HepG2 (cell line): ENCODE measurements around the gene MLLT10. TPM values are rescaled to one million over a fixed set of nuclear protein-coding genes. Genes with fewer than 3 reads are reported as not detected.

Experiments
- BRCA1 ChIP-seq: sonication (generic); formaldehyde crosslinking; IDR thresholded peaks from 2 replicates; pipeline ENCODE4 v1.4.0; 2020; ENCODE audit warnings: missing genetic modification reagents
- JUN ChIP-seq: sonication (generic); formaldehyde crosslinking; IDR thresholded peaks from 2 replicates; pipeline ENCODE4 v1.4.0; 2020; ENCODE audit warnings: mild to moderate bottlenecking, missing genetic modification reagents
- MAF1 ChIP-seq: sonication (generic); formaldehyde crosslinking; IDR thresholded peaks from 2 replicates; pipeline ENCODE4 v1.5.0; 2020; ENCODE audit warnings: missing genetic modification reagents, borderline replicate concordance
- NCOA2 ChIP-seq: sonication (generic); formaldehyde crosslinking; IDR thresholded peaks from 2 replicates; pipeline ENCODE4 v1.8.0; 2022; ENCODE audit warnings: inconsistent platforms
- NPAS2 ChIP-seq: sonication (generic); formaldehyde crosslinking; IDR thresholded peaks from 2 replicates; pipeline ENCODE4 v1.8.0; 2022; ENCODE audit warnings: mild to moderate bottlenecking, missing genetic modification reagents, borderline replicate concordance
- PITX1 ChIP-seq: sonication (generic); formaldehyde crosslinking; IDR thresholded peaks from 2 replicates; pipeline ENCODE4 v1.5.1; 2020; ENCODE audit warnings: mild to moderate bottlenecking, missing genetic modification reagents
- SIX1 ChIP-seq: sonication (generic); formaldehyde crosslinking; IDR thresholded peaks from 2 replicates; pipeline ENCODE4 v1.4.0; 2020; ENCODE audit warnings: missing genetic modification reagents, borderline replicate concordance
- ZFP36L1 ChIP-seq: sonication (generic); formaldehyde crosslinking; IDR thresholded peaks from 2 replicates; pipeline ENCODE4 v1.8.0; 2022; ENCODE audit warnings: mild to moderate bottlenecking, missing genetic modification reagents, moderate library complexity
- ZMAT3 ChIP-seq: sonication (generic); formaldehyde crosslinking; conservative IDR thresholded peaks from 2 replicates; pipeline ENCODE4 v1.7.0; 2021; ENCODE audit warnings: missing genetic modification reagents
- ZNF264 ChIP-seq: sonication (generic); formaldehyde crosslinking; IDR thresholded peaks from 2 replicates; pipeline ENCODE4 v1.4.0; 2020; ENCODE audit warnings: missing genetic modification reagents
- ZNF550 ChIP-seq: sonication (generic); formaldehyde crosslinking; IDR thresholded peaks from 2 replicates; pipeline ENCODE4 v1.4.0; 2020; ENCODE audit warnings: mild to moderate bottlenecking, missing genetic modification reagents, borderline replicate concordance
- ZNF619 ChIP-seq: sonication (generic); formaldehyde crosslinking; IDR thresholded peaks from 2 replicates; pipeline ENCODE4 v1.4.0; 2020; ENCODE audit warnings: mild to moderate bottlenecking, missing genetic modification reagents
- ZNF703 ChIP-seq: sonication (generic); formaldehyde crosslinking; IDR thresholded peaks from 2 replicates; pipeline ENCODE4 v1.5.1; 2020; ENCODE audit warnings: missing genetic modification reagents, mild to moderate bottlenecking, moderate library complexity, borderline replicate concordance
- ZNF776 ChIP-seq: sonication (generic); formaldehyde crosslinking; IDR thresholded peaks from 2 replicates; pipeline ENCODE4 v1.4.0; 2020; ENCODE audit warnings: mild to moderate bottlenecking, missing genetic modification reagents
- ZSCAN25 ChIP-seq: sonication (generic); formaldehyde crosslinking; IDR thresholded peaks from 2 replicates; pipeline ENCODE4 v1.8.0; 2022; ENCODE audit warnings: mild to moderate bottlenecking, missing genetic modification reagents
- polyA plus RNA-seq, 8 experiments: library from polyadenylated mRNA; depleted of rRNA in 3 of 8; stranded (reverse) in 7 of 8; unstranded in 1 of 8; fragments of >200 nt; fragmentation: Illumina TruSeq in 4 of 8; extraction: Trizol in 4 of 8; gene quantifications; 2 replicates each; pipeline versions ENCODE4 v1.2.1 to v1.2.3, GENCODE V29; 2011 to 2016; ENCODE audit warnings: low read depth in 4 of 8, missing spikeins in 1 of 8, mixed read lengths in 1 of 8; ENCODE audit not compliant: insufficient read depth in 1 of 8
- total RNA-seq, 5 experiments: library from RNA; depleted of rRNA; stranded (reverse); fragments of >200 nt; fragmentation: Illumina TruSeq; extraction: Trizol; gene quantifications; 2 replicates each; pipeline ENCODE4 v1.2.3, GENCODE V29; 2016; ENCODE audit warnings: low read depth in 1 of 5
- TF ChIP-seq, protein P1 (sequence below): sonication (generic); formaldehyde crosslinking; IDR thresholded peaks from 2 replicates; pipeline ENCODE4 v1.5.0; 2020; ENCODE audit warnings: mild to moderate bottlenecking, missing genetic modification reagents
- TF ChIP-seq, protein P2 (sequence below): sonication (generic); formaldehyde crosslinking; IDR thresholded peaks from 2 replicates; pipeline ENCODE4 v1.4.0; 2020; ENCODE audit warnings: missing genetic modification reagents
- TF ChIP-seq, protein P3 (sequence below): sonication (generic); formaldehyde crosslinking; IDR thresholded peaks from 2 replicates; pipeline ENCODE4 v1.5.1; 2020; ENCODE audit warnings: missing genetic modification reagents, mild to moderate bottlenecking, borderline replicate concordance
- TF ChIP-seq, protein P4 (sequence below): sonication (generic); formaldehyde crosslinking; IDR thresholded peaks from 2 replicates; pipeline ENCODE4 v1.5.0; 2020; ENCODE audit warnings: mild to moderate bottlenecking, missing genetic modification reagents, moderate library complexity
- TF ChIP-seq, protein P5 (sequence below): sonication (generic); formaldehyde crosslinking; IDR thresholded peaks from 2 replicates; pipeline ENCODE4 v1.8.0; 2022; ENCODE audit warnings: mild to moderate bottlenecking, missing genetic modification reagents, borderline replicate concordance

MLLT10 gene
- total and polyA plus RNA-seq, 2 of the 13 experiments (the other 11 are each of a cell fraction or from before 2014, with no cell fraction given), result 51.3 to 84.1 TPM

DNA sequence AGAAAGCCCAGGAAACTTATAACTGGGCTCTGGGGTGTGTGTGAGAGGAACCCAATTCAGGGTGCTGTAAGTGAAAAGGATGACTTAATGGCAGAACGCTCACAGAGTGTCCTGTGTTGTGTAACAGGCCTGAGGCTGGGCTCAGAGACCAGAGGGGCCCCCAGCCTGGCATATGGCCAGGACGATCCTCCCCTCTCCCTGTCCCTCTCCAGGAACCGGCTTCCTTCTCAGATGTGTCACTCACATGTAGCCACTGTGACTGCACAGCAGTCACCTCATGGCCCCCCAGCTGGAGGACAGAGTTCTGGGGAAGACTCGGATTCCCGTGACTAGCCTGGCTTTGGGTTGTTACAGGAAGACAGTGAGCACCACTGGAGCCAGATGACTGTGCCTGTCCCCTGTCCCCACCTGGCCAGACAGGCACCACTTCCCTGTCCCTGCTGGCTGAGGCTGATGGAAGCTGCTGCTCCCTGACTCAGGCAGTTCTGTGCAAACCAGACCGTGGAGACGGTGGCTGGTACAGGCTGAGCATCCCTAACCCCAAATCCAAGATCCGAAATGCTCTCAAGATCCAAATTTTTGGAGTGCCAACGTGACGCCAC, 220.5 kb downstream of the MLLT10 start (continued):
- TF ChIP-seq ZNF619 (CRISPR knock-in tag) (no peak), SIX1 (no peak), MAF1 (CRISPR knock-in tag) (no peak), JUN (CRISPR knock-in tag) (no peak), NCOA2 (CRISPR knock-in tag) (peak; percentile 44; the same call in 1 of the 2 replicates), BRCA1 (CRISPR knock-in tag) (no peak), ZNF703 (CRISPR knock-in tag) (no peak), ZMAT3 (no peak), NPAS2 (CRISPR knock-in tag) (no peak), ZSCAN25 (no peak), ZNF264 (CRISPR knock-in tag) (no peak), ZFP36L1 (CRISPR knock-in tag) (no peak), ZNF550 (CRISPR knock-in tag) (no peak), PITX1 (CRISPR knock-in tag) (peak; percentile 43; the same call in 1 of the 2 replicates), ZNF776 (CRISPR knock-in tag) (no peak)
- TF ChIP-seq, protein P1, sequence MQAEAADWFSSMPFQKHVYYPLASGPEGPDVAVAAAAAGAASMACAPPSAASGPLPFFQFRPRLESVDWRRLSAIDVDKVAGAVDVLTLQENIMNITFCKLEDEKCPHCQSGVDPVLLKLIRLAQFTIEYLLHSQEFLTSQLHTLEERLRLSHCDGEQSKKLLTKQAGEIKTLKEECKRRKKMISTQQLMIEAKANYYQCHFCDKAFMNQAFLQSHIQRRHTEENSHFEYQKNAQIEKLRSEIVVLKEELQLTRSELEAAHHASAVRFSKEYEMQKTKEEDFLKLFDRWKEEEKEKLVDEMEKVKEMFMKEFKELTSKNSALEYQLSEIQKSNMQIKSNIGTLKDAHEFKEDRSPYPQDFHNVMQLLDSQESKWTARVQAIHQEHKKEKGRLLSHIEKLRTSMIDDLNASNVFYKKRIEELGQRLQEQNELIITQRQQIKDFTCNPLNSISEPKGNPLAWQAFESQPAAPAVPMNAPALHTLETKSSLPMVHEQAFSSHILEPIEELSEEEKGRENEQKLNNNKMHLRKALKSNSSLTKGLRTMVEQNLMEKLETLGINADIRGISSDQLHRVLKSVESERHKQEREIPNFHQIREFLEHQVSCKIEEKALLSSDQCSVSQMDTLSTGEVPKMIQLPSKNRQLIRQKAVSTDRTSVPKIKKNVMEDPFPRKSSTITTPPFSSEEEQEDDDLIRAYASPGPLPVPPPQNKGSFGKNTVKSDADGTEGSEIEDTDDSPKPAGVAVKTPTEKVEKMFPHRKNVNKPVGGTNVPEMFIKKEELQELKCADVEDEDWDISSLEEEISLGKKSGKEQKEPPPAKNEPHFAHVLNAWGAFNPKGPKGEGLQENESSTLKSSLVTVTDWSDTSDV, result no peak
- TF ChIP-seq, protein P2, sequence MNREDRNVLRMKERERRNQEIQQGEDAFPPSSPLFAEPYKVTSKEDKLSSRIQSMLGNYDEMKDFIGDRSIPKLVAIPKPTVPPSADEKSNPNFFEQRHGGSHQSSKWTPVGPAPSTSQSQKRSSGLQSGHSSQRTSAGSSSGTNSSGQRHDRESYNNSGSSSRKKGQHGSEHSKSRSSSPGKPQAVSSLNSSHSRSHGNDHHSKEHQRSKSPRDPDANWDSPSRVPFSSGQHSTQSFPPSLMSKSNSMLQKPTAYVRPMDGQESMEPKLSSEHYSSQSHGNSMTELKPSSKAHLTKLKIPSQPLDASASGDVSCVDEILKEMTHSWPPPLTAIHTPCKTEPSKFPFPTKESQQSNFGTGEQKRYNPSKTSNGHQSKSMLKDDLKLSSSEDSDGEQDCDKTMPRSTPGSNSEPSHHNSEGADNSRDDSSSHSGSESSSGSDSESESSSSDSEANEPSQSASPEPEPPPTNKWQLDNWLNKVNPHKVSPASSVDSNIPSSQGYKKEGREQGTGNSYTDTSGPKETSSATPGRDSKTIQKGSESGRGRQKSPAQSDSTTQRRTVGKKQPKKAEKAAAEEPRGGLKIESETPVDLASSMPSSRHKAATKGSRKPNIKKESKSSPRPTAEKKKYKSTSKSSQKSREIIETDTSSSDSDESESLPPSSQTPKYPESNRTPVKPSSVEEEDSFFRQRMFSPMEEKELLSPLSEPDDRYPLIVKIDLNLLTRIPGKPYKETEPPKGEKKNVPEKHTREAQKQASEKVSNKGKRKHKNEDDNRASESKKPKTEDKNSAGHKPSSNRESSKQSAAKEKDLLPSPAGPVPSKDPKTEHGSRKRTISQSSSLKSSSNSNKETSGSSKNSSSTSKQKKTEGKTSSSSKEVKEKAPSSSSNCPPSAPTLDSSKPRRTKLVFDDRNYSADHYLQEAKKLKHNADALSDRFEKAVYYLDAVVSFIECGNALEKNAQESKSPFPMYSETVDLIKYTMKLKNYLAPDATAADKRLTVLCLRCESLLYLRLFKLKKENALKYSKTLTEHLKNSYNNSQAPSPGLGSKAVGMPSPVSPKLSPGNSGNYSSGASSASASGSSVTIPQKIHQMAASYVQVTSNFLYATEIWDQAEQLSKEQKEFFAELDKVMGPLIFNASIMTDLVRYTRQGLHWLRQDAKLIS, result no peak
- TF ChIP-seq, protein P3, sequence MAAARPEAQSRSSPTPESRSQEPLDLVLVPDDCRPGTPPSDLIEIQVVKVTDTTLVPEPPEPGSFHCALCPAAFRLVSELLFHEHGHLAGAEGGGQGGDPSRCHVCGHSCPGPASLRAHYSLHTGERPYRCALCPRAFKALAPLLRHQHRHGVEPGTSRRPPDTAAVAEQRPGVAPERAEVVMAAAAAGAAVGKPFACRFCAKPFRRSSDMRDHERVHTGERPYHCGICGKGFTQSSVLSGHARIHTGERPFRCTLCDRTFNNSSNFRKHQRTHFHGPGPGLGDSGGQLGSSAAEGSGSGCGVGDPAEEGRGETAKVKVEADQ (CRISPR knock-in tag), result no peak
- TF ChIP-seq, protein P4, sequence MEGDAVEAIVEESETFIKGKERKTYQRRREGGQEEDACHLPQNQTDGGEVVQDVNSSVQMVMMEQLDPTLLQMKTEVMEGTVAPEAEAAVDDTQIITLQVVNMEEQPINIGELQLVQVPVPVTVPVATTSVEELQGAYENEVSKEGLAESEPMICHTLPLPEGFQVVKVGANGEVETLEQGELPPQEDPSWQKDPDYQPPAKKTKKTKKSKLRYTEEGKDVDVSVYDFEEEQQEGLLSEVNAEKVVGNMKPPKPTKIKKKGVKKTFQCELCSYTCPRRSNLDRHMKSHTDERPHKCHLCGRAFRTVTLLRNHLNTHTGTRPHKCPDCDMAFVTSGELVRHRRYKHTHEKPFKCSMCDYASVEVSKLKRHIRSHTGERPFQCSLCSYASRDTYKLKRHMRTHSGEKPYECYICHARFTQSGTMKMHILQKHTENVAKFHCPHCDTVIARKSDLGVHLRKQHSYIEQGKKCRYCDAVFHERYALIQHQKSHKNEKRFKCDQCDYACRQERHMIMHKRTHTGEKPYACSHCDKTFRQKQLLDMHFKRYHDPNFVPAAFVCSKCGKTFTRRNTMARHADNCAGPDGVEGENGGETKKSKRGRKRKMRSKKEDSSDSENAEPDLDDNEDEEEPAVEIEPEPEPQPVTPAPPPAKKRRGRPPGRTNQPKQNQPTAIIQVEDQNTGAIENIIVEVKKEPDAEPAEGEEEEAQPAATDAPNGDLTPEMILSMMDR, result no peak
- TF ChIP-seq, protein P5, sequence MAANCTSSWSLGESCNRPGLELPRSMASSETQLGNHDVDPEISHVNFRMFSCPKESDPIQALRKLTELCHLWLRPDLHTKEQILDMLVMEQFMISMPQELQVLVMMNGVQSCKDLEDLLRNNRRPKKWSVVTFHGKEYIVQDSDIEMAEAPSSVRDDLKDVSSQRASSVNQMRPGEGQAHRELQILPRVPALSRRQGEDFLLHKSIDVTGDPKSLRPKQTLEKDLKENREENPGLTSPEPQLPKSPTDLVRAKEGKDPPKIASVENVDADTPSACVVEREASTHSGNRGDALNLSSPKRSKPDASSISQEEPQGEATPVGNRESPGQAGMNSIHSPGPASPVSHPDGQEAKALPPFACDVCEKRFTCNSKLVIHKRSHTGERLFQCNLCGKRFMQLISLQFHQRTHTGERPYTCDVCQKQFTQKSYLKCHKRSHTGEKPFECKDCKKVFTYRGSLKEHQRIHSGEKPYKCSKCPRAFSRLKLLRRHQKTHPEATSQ (CRISPR knock-in tag), result no peak
